Thyroid gland (tissue), 4 donors: ENCODE data around the gene RAB40AL.

Source experiments
- POLR2A ChIP-seq, 2 donors: fragments of 450-650 bp; IDR thresholded peaks; one replicate each; pipeline ENCODE4 v1.6.1; 2017; ENCODE audit warnings: antibody characterized with exemption in 2 of 2, mild to moderate bottlenecking in 2 of 2, moderate library complexity in 1 of 2
- TF ChIP-seq, protein P1 (sequence below), 6 experiments: fragments of 200-600 bp in 3 of 6; fragments of 450-650 bp in 3 of 6; sonication (generic) in 3 of 6; IDR thresholded peaks; one replicate each; pipeline ENCODE4 v1.5.1; 2016 to 2019; ENCODE audit warnings: antibody characterized with exemption in 6 of 6, mild to moderate bottlenecking in 2 of 6, inconsistent platforms in 1 of 6, moderate library complexity in 1 of 6

DNA sequence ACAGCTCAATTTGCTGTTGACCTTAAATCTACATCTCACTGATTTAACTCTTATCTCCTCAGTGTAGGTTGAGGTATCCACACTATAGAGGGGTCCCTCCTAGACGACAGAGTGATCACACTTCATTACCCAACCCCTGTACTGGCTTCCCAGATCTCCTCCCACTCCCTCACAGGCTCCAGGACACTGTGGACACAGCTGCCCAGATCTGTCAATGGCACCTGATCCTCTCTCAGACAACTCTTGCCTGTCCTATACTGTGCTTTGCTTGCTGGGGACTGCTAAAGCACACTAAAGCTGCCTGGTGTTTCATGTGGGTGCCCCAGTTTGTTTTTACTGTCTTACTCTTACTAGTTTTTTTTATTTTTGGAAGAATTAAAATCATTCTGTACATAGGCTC lies 27.9 kb downstream of the RAB40AL start:
- TF ChIP-seq, protein P1, sequence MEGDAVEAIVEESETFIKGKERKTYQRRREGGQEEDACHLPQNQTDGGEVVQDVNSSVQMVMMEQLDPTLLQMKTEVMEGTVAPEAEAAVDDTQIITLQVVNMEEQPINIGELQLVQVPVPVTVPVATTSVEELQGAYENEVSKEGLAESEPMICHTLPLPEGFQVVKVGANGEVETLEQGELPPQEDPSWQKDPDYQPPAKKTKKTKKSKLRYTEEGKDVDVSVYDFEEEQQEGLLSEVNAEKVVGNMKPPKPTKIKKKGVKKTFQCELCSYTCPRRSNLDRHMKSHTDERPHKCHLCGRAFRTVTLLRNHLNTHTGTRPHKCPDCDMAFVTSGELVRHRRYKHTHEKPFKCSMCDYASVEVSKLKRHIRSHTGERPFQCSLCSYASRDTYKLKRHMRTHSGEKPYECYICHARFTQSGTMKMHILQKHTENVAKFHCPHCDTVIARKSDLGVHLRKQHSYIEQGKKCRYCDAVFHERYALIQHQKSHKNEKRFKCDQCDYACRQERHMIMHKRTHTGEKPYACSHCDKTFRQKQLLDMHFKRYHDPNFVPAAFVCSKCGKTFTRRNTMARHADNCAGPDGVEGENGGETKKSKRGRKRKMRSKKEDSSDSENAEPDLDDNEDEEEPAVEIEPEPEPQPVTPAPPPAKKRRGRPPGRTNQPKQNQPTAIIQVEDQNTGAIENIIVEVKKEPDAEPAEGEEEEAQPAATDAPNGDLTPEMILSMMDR (IDR thresholded peaks at IDR 0.05), result no peak
- no peak for TF ChIP-seq POLR2A (IDR thresholded peaks at IDR 0.05)
